HG02759 (cell line): ENCODE data around the gene SLC44A3.

ENCODE experiments used
- ATAC-seq: cut with Tn5 transposase; IDR thresholded peaks from one replicate; pipeline ENCODE4 v1.9.1; 2021; ENCODE audit warnings: mild to moderate bottlenecking, moderate library complexity; ENCODE audit not compliant: unreplicated experiment

Gene SLC44A3

GRCh38 chr1:94905207-94905606 is 85.0 kb downstream of the SLC44A3 start:
- ATAC-seq = no peak

GRCh38 chr1:94906382-94906781 is 86.2 kb downstream of the SLC44A3 start:
- ATAC-seq = no peak

GRCh38 chr1:94907136-94907535 is 87.0 kb downstream of the SLC44A3 start:
- no peak for ATAC-seq

- ATAC-seq = no peak
Measured at GRCh38 chr1:94908190-94908589, 88.0 kb downstream of the SLC44A3 start.

GRCh38 chr1:94908965-94909364 is 88.8 kb downstream of the SLC44A3 start:
- no peak for ATAC-seq

GRCh38 chr1:94909486-94909885 is 89.3 kb downstream of the SLC44A3 start:
- no peak for ATAC-seq

- no peak for ATAC-seq
Measured at GRCh38 chr1:94912263-94913184, 92.4 kb downstream of the SLC44A3 start.

GRCh38 chr1:94917251-94917650 is 97.1 kb downstream of the SLC44A3 start:
- no peak for ATAC-seq

- ATAC-seq = no peak
Measured at GRCh38 chr1:94919241-94920030, 99.3 kb downstream of the SLC44A3 start.

GRCh38 chr1:94920061-94920460 is 99.9 kb downstream of the SLC44A3 start:
- no peak for ATAC-seq

- ATAC-seq = no peak
Measured at GRCh38 chr1:94921977-94922376, 101.8 kb downstream of the SLC44A3 start.

GRCh38 chr1:94922761-94923331 is 102.7 kb downstream of the SLC44A3 start:
- no peak for ATAC-seq

GRCh38 chr1:94925004-94925403 is 104.8 kb downstream of the SLC44A3 start:
- no peak for ATAC-seq

- ATAC-seq = peak; percentile 21
Measured at GRCh38 chr1:94925561-94926125, 105.5 kb downstream of the SLC44A3 start.

GRCh38 chr1:94926126-94926914 is 106.2 kb downstream of the SLC44A3 start:
- peak; percentile 27 for ATAC-seq

- ATAC-seq = peak; percentile 88
Measured at GRCh38 chr1:94926915-94927404, 106.8 kb downstream of the SLC44A3 start, which contains the start of gene CNN3. TSS of gene CNN3 (minus strand) at chr1:94927110. CDS start at chr1:94926894, 216 bp downstream.

- ATAC-seq = no peak
Measured at GRCh38 chr1:94927405-94928175, 107.4 kb downstream of the SLC44A3 start.

GRCh38 chr1:94928293-94928939 is 108.3 kb downstream of the SLC44A3 start:
- no peak for ATAC-seq
